Subcutaneous adipose tissue (tissue), 4 donors: ENCODE results near the gene SEM1. TPM values are rescaled to one million over a fixed set of nuclear protein-coding genes. Genes with fewer than 3 reads are reported as not detected.

Experiments used
- total RNA-seq, 4 donors: library from RNA; depleted of rRNA; stranded (reverse); fragments of >200 nt; gene quantifications; one replicate each; pipeline ENCODE4 v1.1.0, GENCODE V29; 2016
- TF ChIP-seq, protein P1 (sequence below): fragments of 450-650 bp; IDR thresholded peaks from one replicate; pipeline ENCODE4 v1.5.1; 2016; ENCODE audit warnings: low read depth, mild to moderate bottlenecking, control low read depth, antibody characterized with exemption, moderate library complexity

SEM1 gene
- total RNA-seq, result 10 to 100 TPM; 10.9 to 33.6 (median 13.5) TPM

DNA sequence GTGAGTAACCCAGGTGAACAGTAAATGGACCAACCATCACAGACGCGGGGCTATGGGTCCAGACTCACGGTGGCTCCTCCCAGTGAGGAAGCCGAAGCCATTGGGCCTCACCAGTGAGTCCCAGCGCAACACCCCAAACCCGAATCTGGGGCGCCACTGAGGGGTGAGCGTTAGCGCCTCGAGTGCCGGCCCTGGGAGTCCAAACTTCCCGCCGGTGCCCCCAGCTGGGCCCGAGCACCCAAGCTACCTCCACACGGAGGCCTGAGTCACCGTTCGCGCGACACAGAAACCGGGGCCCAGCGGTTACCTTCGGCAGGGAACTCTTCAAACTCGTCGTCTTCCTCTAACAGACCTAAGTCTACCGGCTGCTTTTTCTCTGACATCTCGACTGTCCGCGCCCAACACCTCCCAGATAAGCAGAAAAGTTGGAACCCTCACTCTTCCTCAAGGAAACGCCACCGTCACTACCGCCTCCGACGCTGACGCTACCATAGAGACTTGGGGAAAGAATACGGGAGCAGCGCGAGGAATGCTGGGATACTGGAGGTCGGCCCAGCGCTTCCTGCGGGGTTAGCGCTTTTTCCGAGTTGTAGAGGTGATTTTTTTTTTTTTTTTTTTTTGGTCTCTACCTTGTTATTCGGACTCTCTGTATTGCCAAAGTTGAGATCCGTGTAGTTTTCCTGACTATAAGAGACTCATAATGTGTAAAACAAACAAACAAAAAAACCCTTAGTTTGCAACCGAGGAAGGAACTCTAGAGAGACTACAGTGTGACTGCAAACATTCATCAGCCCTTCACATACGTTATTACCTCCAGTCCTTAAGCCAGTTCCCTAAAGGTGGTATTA is at the start of gene SEM1:
SEM1 (minus strand) TSS at position 466 of the 848 bp plus-strand sequence; CDS start at position 383, 83 bp downstream.
- TF ChIP-seq, protein P1, sequence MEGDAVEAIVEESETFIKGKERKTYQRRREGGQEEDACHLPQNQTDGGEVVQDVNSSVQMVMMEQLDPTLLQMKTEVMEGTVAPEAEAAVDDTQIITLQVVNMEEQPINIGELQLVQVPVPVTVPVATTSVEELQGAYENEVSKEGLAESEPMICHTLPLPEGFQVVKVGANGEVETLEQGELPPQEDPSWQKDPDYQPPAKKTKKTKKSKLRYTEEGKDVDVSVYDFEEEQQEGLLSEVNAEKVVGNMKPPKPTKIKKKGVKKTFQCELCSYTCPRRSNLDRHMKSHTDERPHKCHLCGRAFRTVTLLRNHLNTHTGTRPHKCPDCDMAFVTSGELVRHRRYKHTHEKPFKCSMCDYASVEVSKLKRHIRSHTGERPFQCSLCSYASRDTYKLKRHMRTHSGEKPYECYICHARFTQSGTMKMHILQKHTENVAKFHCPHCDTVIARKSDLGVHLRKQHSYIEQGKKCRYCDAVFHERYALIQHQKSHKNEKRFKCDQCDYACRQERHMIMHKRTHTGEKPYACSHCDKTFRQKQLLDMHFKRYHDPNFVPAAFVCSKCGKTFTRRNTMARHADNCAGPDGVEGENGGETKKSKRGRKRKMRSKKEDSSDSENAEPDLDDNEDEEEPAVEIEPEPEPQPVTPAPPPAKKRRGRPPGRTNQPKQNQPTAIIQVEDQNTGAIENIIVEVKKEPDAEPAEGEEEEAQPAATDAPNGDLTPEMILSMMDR, result no peak

DNA sequence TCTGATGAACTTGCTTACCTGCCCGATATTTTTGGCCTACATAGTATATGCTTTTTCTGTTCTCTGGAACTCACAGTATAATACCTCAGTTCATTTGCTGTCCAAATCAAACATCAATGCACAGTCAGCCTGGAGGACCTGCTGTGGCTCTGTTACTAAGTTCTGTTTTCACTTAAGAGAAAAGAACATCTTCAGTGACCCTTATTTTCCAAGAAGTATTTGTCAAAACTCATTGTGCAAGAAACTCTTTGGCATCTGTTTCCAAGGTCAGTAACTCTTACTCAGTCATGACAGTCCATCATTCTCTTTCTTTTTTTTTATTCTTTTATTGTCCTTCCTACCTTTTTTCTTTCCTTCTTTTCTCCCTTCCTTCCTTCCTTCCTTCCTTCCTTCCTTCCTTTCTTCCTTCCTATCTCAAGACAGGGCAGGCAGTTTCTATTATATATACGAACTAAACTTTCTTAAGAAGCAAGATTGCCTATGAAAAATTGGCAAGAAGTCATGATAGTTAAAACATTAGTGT is 37.8 kb upstream of the SEM1 start:
- TF ChIP-seq, protein P1, result no peak

DNA sequence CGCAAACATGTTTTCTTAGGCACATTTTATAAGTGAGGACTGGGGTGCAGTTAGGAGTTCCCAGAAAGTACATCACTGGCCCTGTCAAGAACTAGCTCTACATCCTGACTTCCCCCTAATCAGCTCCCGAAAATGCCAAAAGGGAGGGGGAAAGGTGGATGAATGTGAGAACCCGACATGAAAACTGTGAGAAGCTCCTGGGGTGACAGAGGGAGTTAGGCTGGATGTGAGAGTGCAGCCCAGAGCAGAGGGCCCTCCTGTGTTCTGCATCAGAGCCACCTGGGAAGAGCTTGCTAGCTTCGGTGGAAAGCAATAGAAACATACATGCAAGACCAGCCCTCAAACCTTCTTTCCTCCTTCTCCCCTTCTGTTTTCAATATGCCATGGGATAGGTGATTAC is 30.5 kb upstream of the SEM1 start:
- TF ChIP-seq, protein P1, result no peak

DNA sequence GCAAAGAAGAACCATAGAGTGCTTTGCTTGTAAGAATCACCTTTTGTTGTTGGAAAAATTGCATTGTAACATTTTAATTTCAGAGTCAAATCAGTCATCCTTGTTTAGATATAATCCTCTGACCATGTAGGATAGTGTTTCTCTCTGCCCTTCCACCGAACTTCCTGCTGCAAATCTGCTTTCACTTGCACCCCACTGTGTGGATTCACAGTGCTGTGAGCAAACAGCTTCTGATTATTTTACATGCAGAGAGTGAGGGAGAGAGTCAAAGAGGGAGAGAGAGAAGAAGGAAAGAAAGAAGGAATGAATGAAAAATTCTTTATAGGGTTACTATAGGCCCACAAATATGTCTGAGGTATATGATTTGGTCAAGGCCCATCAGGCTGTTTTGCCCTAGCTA is 30.0 kb upstream of the SEM1 start:
- TF ChIP-seq, protein P1, result no peak

DNA sequence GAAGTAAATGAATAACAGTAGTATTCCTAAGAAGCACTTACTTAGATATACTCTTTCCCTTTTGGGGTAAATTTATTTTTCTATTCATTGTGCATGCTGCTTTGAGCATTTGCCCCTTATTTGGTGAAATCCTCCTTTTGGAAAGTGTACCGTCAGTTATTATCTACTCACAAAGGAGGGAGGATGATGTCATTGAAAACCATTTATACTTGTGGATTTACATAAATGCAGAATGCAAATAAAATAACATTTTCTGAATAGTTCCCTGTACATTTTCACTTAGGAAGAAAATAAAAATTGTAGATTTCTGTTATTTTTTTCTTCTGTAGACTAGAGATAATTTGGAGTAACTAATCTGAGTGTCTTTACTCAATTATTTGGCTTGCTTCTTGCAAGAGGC is 29.5 kb upstream of the SEM1 start:
- TF ChIP-seq, protein P1, result no peak

DNA sequence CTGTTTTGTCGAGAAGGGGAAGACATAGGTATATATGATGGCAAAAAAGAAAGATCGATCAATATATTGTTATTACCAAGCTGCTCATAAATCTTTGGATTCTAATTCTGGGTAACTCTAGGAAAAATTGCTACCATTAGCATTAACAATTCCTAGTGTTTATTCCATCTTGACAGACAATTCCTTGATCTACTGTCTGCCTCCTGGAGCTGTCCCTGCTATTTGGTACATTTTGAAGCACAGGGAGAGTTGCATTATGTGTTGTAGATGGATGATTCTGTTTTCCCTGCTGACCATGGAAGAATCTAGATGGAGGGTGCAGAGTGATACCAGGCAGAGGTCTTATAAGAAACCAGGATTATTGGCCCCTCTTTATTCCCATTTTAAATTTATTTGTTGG is 29.1 kb upstream of the SEM1 start:
- TF ChIP-seq, protein P1, result no peak

DNA sequence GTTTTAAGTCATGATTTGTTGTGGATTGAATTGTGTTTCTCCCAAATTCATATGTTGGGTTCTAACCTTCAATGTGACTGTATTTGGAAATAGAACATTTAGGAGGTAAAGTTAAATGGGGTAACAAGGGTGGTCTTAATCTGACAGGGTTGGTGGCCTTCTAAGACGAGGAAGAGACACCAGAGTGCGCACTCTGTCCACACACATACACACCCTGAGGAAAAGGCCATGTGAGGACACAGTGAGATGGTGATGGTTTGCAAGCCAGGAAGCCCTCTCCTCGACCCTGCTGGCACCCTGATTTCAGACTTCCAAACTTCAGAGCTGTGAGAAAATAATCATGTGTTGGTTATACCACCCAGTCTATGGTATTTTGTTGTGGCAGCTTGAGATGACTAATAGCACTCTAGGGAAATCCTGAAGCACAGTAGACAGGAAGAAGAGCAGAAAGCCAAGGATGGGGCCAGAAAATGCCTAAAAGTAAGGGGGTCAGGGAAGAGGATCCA is 28.0 kb upstream of the SEM1 start:
- TF ChIP-seq, protein P1, result no peak
